H9 (cell line): ENCODE data around the gene OR5A1. TPM values are rescaled to one million over a fixed set of nuclear protein-coding genes. Genes with fewer than 3 reads are reported as not detected.

Experiments used
- DNase-seq: peaks from one replicate; pipeline ENCODE4 v3.0.0-alpha.2; 2017
- H2AFZ ChIP-seq: one replicate; pipeline ENCODE4 v1.6.1; 2013; ENCODE audit warnings: mild to moderate bottlenecking, low read length, control low read depth, moderate library complexity
- H2AK5ac ChIP-seq: 2 replicates; pipeline ENCODE4 v1.6.1; 2013; ENCODE audit warnings: low read length, control low read depth, mixed read lengths; ENCODE audit not compliant: insufficient read length
- H2BK120ac ChIP-seq: one replicate; pipeline ENCODE4 v1.6.1; 2013; ENCODE audit warnings: low read depth, mild to moderate bottlenecking, low read length, control low read depth, inconsistent platforms; ENCODE audit not compliant: poor library complexity, severe bottlenecking
- H2BK12ac ChIP-seq: 2 replicates; pipeline ENCODE4 v1.6.1; 2013; ENCODE audit warnings: low read length, control low read depth, mixed read lengths, low read depth; ENCODE audit not compliant: insufficient read length
- H2BK15ac ChIP-seq: 2 replicates; pipeline ENCODE4 v1.6.1; 2013; ENCODE audit warnings: low read depth, low read length, control low read depth
- H2BK20ac ChIP-seq: one replicate; pipeline ENCODE4 v1.6.1; 2013; ENCODE audit warnings: low read depth, mild to moderate bottlenecking, low read length, control low read depth, inconsistent platforms; ENCODE audit not compliant: poor library complexity, severe bottlenecking
- H2BK5ac ChIP-seq: 2 replicates; pipeline ENCODE4 v1.6.1; 2013; ENCODE audit warnings: low read length, control low read depth, mixed read lengths; ENCODE audit not compliant: insufficient read length
- H3K14ac ChIP-seq: 2 replicates; pipeline ENCODE4 v1.6.1; 2013; ENCODE audit warnings: low read length, control low read depth; ENCODE audit not compliant: insufficient read depth
- H3K18ac ChIP-seq: 2 replicates; pipeline ENCODE4 v1.6.1; 2013; ENCODE audit warnings: low read depth, mild to moderate bottlenecking, mixed read lengths, low read length, control low read depth; ENCODE audit not compliant: insufficient read length
- H3K23ac ChIP-seq: 2 replicates; pipeline ENCODE4 v1.6.1; 2013; ENCODE audit warnings: low read length, control low read depth, mixed read lengths, low read depth; ENCODE audit not compliant: insufficient read length
- H3K23me2 ChIP-seq: 2 replicates; pipeline ENCODE4 v1.6.1; 2013; ENCODE audit warnings: low read depth, mild to moderate bottlenecking, mixed read lengths, low read length, control low read depth; ENCODE audit not compliant: insufficient read length, poor library complexity, severe bottlenecking
- H3K27ac ChIP-seq: 2 replicates; pipeline ENCODE4 v1.5.1; 2013; ENCODE audit warnings: low read length, control low read depth, mixed read lengths, low read depth; ENCODE audit not compliant: insufficient read length
- H3K27me3 ChIP-seq: 2 replicates; pipeline ENCODE4 v1.6.1; 2013; ENCODE audit warnings: low read length, control low read depth, inconsistent platforms; ENCODE audit not compliant: insufficient read depth
- H3K4ac ChIP-seq: 2 replicates; pipeline ENCODE4 v1.6.1; 2013; ENCODE audit warnings: low read depth, mild to moderate bottlenecking, control low read depth, inconsistent platforms, low read length, moderate library complexity
- H3K4me1 ChIP-seq: 2 replicates; pipeline ENCODE4 v1.6.1; 2013; ENCODE audit warnings: low read length, control low read depth, inconsistent platforms; ENCODE audit not compliant: insufficient read depth
- H3K4me2 ChIP-seq: 2 replicates; pipeline ENCODE4 v1.6.1; 2013; ENCODE audit warnings: low read length, control low read depth, mixed read lengths; ENCODE audit not compliant: insufficient read length, insufficient read depth
- H3K56ac ChIP-seq: 2 replicates; pipeline ENCODE4 v1.6.1; 2013; ENCODE audit warnings: low read depth, mild to moderate bottlenecking, mixed read lengths, low read length, control low read depth; ENCODE audit not compliant: insufficient read length
- H3K79me1 ChIP-seq: 2 replicates; pipeline ENCODE4 v1.6.1; 2013; ENCODE audit warnings: low read depth, mild to moderate bottlenecking, moderate library complexity, low read length, control low read depth, inconsistent platforms; ENCODE audit not compliant: insufficient read depth, poor library complexity, severe bottlenecking
- H3K79me2 ChIP-seq: 2 replicates; pipeline ENCODE4 v1.6.1; 2013; ENCODE audit warnings: low read length, control low read depth, inconsistent platforms; ENCODE audit not compliant: insufficient read depth
- H3K9ac ChIP-seq: 2 replicates; pipeline ENCODE4 v1.6.1; 2013; ENCODE audit warnings: low read length, control low read depth, mixed read lengths; ENCODE audit not compliant: insufficient read length; ENCODE audit errors: extremely low read depth
- H3K9me3 ChIP-seq: one replicate; pipeline ENCODE4 v1.6.1; 2013; ENCODE audit warnings: low read depth, low read length, inconsistent platforms; ENCODE audit not compliant: control insufficient read depth
- H3T11ph ChIP-seq: one replicate; pipeline ENCODE4 v1.6.1; 2013; ENCODE audit warnings: mild to moderate bottlenecking, low read length, control low read depth, inconsistent platforms
- H4K20me1 ChIP-seq: one replicate; pipeline ENCODE4 v1.6.1; 2013; ENCODE audit not compliant: control insufficient read depth, insufficient read length, insufficient read depth
- H4K5ac ChIP-seq: 2 replicates; pipeline ENCODE4 v1.6.1; 2013; ENCODE audit warnings: low read depth, mild to moderate bottlenecking, mixed read lengths, low read length, control low read depth; ENCODE audit not compliant: insufficient read length
- H4K8ac ChIP-seq: replicated peaks from 2 replicates; pipeline ENCODE4 v1.6.1; 2013; ENCODE audit warnings: low read length, control low read depth, mixed read lengths, low read depth; ENCODE audit not compliant: insufficient read length
- H4K91ac ChIP-seq: 2 replicates; pipeline ENCODE4 v1.6.1; 2013; ENCODE audit warnings: low read depth, mild to moderate bottlenecking, moderate library complexity, mixed read lengths, low read length, control low read depth; ENCODE audit not compliant: insufficient read length
- H3K27ac Mint-ChIP-seq, 3 experiments: 2 replicates in 2 of 3; 3 replicates in 1 of 3; pipeline ENCODE4 v1.8.0; 2020 to 2021; ENCODE audit warnings: mixed read lengths in 3 of 3, mild to moderate bottlenecking in 1 of 3, moderate library complexity in 1 of 3
- H3K27me3 Mint-ChIP-seq: 2 replicates; pipeline ENCODE4 v1.8.0; 2021; ENCODE audit warnings: low read depth, mild to moderate bottlenecking, moderate library complexity, mixed read lengths
- H3K36me3 Mint-ChIP-seq, 3 experiments: 2 replicates in 2 of 3; 3 replicates in 1 of 3; pipeline ENCODE4 v1.8.0; 2020 to 2021; ENCODE audit warnings: low read depth in 3 of 3, mixed read lengths in 3 of 3; ENCODE audit not compliant: insufficient read depth in 1 of 3
- H3K4me1 Mint-ChIP-seq, 2 experiments: 2 replicates each; pipeline ENCODE4 v1.8.0; 2020; ENCODE audit warnings: mixed read lengths in 2 of 2
- H3K4me3 Mint-ChIP-seq, 2 experiments: 2 replicates in 1 of 2; 3 replicates in 1 of 2; pipeline ENCODE4 v1.8.0; 2020 to 2021; ENCODE audit warnings: mild to moderate bottlenecking in 2 of 2, mixed read lengths in 2 of 2, moderate library complexity in 1 of 2
- H3K9me3 Mint-ChIP-seq, 2 experiments: 2 replicates in 1 of 2; 3 replicates in 1 of 2; pipeline ENCODE4 v1.8.0; 2020; ENCODE audit warnings: mild to moderate bottlenecking in 2 of 2, mixed read lengths in 2 of 2, moderate library complexity in 1 of 2
- CTCF ChIP-seq: fragments of 200-600 bp; sonication (generic); conservative IDR thresholded peaks from 3 replicates; pipeline ENCODE4 v1.8.0; 2021; ENCODE audit warnings: antibody characterized with exemption, mild to moderate bottlenecking
- WGBS: extraction: QIAGEN DNeasy Blood & Tissue Kit; methylation state at CpG from one replicate; pipeline ENCODE4 v1.1.7; 2013; ENCODE audit warnings: missing lambda C conversion rate, low lambda C conversion rate, mixed read lengths; ENCODE audit not compliant: insufficient read length; ENCODE audit errors: extremely low coverage; 5-methylcytosine and 5-hydroxymethylcytosine counted together
- total RNA-seq: library from RNA; stranded (reverse); gene quantifications from 2 replicates; pipeline ENCODE4 v1.2.1, GENCODE V29; 2021

OR5A1 gene
- total RNA-seq, 1 experiment from 2014 or later = not detected

GRCh38 chr11:59456661-59457060 lies 20.4 kb downstream of the OR5A1 start, which contains the start of gene OR4D6:
Gene OR4D6 (plus strand): TSS chr11:59456961. CDS start chr11:59456961, 0 bp downstream.
- Histone ChIP-seq H3K56ac (no peak within 1 kb of the TSS), H2BK20ac (no peak within 1 kb of the TSS), H2BK15ac (no peak within 1 kb of the TSS), H2BK5ac (no peak within 1 kb of the TSS), H4K91ac (no peak within 1 kb of the TSS), H3K23ac (no peak within 1 kb of the TSS), H3K27me3 (no peaks in the 10 kb centered on the region), H3K23me2 (no peaks in the 10 kb centered on the region), H3K9me3 (no peaks in the 10 kb centered on the region), H3K4ac (no peak within 1 kb of the TSS), H3K79me1 (no peaks in the 10 kb centered on the region), H3K4me1 (no peaks in the 10 kb centered on the region), H3K27ac (no peak within 1 kb of the TSS), H2BK12ac (no peak within 1 kb of the TSS), H4K5ac (no peak within 1 kb of the TSS), H3K4me2 (no peak within 1 kb of the TSS), H2BK120ac (no peak within 1 kb of the TSS), H2AK5ac (no peak within 1 kb of the TSS), H2AFZ (no peak within 1 kb of the TSS), H3K14ac (no peak within 1 kb of the TSS), H3K79me2 (no peaks in the 10 kb centered on the region), H3K9ac (no peak within 1 kb of the TSS), H3T11ph (no peak within 1 kb of the TSS), H3K18ac (no peak within 1 kb of the TSS), H4K20me1 (no peaks in the 10 kb centered on the region), H4K8ac (no peak within 1 kb of the TSS)
- Mint-ChIP-seq H3K27ac (no peak within 1 kb of the TSS), H3K9me3 (peaks cover 0 to 3% of the 10 kb centered on the region in 2 experiments; a peak in 2 of 5 replicates), H3K4me3 (no peak within 1 kb of the TSS), H3K36me3 (no peaks in the 10 kb centered on the region), H3K27me3 (no peaks in the 10 kb centered on the region), H3K4me1 (peaks cover 3% of the 10 kb centered on the region in 2 experiments; a peak in 3 of 4 replicates)
- TF ChIP-seq CTCF = no peak
- DNase-seq = no peak
- WGBS = no CpG with 5 or more reads among the region's 2 CpGs
